NCI-H748 (cell line): Measurements from ENCODE around the gene CTAGE6.
"Not testable (repeated sequence)": the region's sequence is repeated elsewhere in the genome, so short reads cannot be mapped to it uniquely, and the experiment has no call there.

ENCODE experiments used
- DNase-seq: peaks from one replicate; lab custom pipeline; 2025; ENCODE audit not compliant: unreplicated experiment; lab: John Stamatoyannopoulos, UW

CTAGE6 gene, protein sequence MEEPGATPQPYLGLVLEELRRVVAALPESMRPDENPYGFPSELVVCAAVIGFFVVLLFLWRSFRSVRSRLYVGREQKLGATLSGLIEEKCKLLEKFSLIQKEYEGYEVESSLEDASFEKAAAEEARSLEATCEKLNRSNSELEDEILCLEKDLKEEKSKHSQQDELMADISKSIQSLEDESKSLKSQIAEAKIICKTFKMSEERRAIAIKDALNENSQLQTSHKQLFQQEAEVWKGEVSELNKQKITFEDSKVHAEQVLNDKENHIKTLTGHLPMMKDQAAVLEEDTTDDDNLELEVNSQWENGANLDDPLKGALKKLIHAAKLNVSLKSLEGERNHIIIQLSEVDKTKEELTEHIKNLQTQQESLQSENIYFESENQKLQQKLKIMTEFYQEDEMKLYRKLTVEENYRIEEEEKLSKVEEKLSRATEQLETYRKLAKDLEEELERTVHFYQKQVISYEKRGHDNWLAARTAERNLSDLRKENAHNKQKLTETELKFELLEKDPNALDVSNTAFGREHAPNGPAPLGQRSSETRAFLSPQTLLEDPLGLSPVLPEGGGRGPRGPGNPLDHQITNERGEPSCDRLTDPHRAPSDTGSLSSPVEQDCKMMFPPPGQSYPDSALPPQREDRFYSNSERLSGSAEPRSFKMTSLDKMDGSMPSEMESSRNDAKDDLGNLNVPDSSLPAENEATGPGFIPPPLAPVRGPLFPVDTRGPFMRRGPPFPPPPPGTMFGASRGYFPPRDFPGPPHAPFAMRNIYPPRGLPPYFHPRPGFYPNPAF

DNA sequence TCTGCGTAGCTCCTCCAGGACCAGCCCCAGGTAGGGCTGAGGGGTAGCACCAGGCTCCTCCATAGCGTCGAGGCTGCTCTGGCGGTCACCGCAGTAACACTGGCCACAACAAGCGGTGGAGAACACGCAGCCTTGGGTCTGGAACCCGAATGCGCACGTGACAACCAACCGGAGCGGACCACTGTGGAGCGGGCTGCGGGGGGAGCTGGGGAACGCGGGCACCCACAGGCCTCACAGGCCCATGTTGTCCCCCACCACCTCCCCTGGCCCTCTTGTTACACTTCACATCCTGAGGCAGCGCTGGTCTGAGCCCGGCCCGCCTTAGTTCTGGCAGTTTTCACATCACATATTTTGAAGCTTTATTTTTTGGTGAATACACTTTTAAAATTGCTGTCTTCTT lies at the start of gene CTAGE6:
TSS of gene CTAGE6 (minus strand) at position 101 of the 400 bp plus-strand sequence. CDS start at position 63, 38 bp downstream.
- not testable (repeated sequence) for DNase-seq

DNA sequence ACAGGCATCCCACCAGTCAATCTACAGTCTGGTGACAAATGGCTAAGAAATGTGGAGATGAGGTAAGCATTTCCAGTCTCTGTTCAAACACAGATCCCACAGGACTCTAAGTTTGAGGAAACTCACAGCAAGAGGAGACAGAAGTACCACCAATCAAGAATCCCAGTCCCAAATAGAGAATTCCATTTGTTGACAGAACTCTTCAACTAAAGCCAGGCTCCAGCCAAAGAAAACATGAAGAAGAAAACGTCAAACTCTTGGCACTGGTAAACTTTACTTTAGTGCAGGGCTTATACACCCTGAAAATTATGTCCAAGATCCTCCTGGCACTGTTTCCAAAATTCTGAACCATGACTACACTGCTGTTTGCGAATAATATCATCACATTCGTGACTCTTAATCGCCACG lies 49.2 kb upstream of the CTAGE6 start:
- DNase-seq: not testable (repeated sequence)

DNA sequence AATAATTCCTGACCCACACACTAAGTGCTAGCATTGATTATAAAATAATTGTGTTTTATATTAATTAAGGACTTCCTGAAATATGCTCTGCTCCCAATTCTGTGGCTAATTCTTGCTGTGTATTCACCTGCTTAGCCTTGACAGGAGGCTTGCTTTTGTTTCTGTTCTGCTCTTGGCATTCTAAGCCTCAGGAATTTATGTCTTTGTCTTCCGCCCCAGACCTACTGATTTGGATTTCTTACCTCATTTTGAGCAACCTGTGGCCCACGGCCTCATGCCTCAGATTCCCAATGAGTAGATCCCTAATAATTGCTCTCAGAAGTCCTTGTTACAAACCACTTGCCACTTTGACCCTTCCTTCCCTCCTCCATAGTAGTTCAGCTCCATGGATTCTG lies 40.4 kb upstream of the CTAGE6 start:
- DNase-seq: not testable (repeated sequence)

GRCh38 chr7:143797119-143797895 lies 39.8 kb upstream of the CTAGE6 start:
- not testable (repeated sequence) for DNase-seq

- not testable (repeated sequence) for DNase-seq
These were observed 38.2 kb upstream of the CTAGE6 start for GRCh38 chr7:143795653-143796052.

GRCh38 chr7:143792633-143793032 lies 35.1 kb upstream of the CTAGE6 start:
- not testable (repeated sequence) for DNase-seq

GRCh38 chr7:143785415-143786182 lies 28.1 kb upstream of the CTAGE6 start:
- not testable (repeated sequence) for DNase-seq

GRCh38 chr7:143779591-143779990 lies 22.1 kb upstream of the CTAGE6 start:
- not testable (repeated sequence) for DNase-seq

DNA sequence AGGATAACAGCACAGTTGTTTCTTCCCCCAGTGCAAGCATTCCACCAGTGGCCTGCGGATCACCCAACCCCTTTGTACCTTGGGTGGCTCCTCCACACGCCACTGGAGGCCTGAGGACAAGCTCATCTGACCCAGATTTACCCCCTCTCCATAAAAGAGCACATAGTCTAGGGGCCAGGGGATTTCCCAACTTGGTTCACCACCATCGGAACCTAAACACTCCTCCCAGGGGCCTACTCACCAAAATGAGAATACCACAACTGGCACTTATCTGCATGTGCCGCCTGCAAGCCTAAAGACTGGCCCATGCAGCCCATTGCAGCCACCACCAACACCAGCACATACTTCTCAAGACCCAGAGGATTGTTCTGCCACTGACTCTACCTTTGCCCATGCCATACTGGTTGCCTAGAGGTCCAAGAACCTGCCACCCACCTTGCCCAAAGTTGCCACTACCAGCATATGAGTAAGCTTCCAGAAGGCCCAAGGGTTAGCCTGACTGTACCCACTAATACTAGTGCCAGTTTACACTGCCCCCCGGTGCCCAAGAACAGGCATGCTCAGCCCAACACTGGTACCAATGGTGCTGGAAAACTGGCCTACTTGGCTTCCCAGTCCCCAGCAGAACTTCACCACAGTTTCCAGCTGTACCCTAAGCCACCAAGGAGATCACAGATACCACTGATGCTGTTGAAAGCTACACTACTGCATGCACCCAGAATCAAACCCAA lies 15.4 kb upstream of the CTAGE6 start:
- not testable (repeated sequence) for DNase-seq

GRCh38 chr7:143767531-143767930 lies 10.0 kb upstream of the CTAGE6 start:
- DNase-seq: not testable (repeated sequence)

DNA sequence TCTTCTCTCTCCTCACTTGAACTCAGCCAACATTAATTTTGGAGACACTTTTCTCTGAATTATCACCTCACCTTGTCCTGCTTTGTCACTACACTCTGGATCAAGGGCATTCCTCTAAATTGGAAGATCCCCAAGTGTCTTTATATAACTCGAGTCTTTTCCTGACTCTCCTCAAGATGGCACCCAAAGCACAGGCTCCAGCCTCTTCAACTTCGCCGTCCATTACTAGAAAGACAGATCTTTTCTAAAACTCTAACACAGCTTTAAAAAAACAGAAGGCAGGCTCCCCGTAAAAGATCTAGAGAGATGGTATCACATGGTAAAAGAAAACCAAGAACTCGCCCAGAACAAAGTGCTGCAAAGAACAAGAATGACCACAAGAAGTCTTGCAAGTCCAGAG lies 8.2 kb upstream of the CTAGE6 start:
- not testable (repeated sequence) for DNase-seq

- not testable (repeated sequence) for DNase-seq
These were observed 5.6 kb upstream of the CTAGE6 start for GRCh38 chr7:143763065-143763464.

GRCh38 chr7:143745340-143745739 lies 12.2 kb downstream of the CTAGE6 start:
- DNase-seq: not testable (repeated sequence)

GRCh38 chr7:143737037-143737819 lies 20.3 kb downstream of the CTAGE6 start:
- peak; percentile 19 for DNase-seq

GRCh38 chr7:143735962-143736361 lies 21.5 kb downstream of the CTAGE6 start:
- no peak for DNase-seq

DNA sequence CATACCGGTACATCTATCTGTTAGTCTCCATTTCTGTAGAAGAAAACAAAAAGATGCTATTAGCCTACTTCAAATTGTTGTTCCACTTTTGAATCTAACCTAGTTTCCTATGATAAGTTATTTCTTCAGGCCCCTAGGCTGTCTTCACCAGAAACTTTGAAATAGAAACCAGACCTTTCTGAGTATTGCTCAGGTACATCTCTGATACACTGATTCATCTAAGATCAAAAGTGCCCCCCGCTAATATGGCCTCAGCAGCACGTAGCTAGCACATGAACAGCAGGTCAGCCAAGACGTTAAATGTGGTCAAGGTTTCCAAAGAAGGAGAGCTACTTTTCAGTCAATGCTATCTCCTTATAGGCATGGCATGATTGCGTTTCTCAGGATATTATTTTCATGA lies 23.6 kb downstream of the CTAGE6 start:
- DNase-seq: no peak

- DNase-seq: no peak
These were observed 29.1 kb downstream of the CTAGE6 start for GRCh38 chr7:143728333-143728862.

DNA sequence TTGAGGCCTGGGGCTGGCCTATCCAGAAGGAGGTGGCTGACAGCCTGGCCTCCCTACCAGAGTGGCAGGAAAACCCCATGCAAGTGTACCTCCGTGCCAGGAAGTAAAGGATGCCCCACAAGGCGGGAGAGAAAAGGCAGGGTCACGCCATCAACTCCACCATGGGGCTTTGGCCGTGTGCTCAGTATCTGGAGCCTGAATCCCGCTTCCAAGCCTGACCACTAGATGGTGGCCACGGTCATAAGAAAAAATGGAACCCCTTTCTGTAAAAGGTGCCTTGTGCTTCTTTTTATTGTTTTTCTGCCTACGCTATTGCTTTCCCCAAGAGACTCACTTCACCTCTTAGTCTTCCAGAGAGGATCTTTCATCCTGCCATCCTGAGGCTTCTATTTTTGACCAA lies 29.9 kb downstream of the CTAGE6 start:
- not testable (repeated sequence) for DNase-seq

GRCh38 chr7:143726143-143726542 lies 31.4 kb downstream of the CTAGE6 start:
- not testable (repeated sequence) for DNase-seq
